GM19438 (cell line): ENCODE results near the gene PLEKHG5.
"Not testable (repeated sequence)": the region's sequence is repeated elsewhere in the genome, so short reads cannot be mapped to it uniquely, and the experiment has no call there.

Source experiments
- ATAC-seq: cut with Tn5 transposase; IDR thresholded peaks from one replicate; pipeline ENCODE4 v1.9.1; 2021; ENCODE audit warnings: low read depth; ENCODE audit not compliant: unreplicated experiment

The PLEKHG5 gene

DNA sequence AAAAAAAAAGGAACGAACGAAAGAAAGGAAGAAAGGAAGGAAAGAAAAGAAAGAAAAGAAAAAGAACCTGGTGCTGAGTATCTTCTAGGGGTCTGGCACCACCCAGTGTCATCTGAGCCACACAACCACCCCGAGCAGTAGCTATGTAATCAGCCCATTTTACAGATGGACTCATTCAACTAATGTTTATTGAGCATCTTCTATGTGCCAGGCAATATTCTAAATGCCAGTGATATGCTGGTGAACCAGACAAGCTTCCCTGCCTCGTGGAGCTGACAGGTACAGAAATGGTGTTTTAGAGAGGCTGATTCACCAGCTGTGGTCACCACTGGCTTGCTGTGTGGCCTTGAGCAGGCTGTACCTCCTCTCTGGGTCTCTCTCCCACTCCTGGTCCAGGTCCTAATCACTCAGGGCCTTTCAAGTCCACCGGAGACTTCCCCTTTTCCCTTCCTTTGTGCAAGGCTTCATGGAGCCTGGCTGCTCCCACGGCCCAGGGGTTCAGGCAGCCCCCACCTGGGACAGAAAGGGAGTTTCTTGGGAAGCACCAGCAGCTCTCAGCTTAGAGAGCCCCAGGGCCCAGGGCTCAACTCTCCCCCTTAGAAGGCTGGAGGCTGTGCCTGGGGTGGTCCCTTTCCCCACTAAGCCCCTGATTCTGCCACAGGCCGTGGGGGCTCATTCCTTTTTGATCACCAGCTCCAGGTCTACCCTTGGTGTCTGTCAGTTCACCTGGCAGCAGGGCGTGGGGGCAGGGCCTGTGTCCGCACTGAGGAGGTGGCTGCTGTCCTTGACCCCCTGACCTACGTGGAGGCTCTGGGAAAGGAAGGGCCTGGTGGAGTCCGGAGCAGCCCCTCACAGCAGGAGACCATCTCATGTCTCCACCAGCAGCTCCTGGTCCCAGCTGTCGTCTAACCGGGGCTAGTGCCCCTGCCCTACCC lies 59.6 kb downstream of the PLEKHG5 start:
- ATAC-seq: not testable (repeated sequence)

- ATAC-seq: not testable (repeated sequence)
Observed at GRCh38 chr1:6429660-6430411, 61.6 kb downstream of the PLEKHG5 start.

- not testable (repeated sequence) for ATAC-seq
Observed at GRCh38 chr1:6428453-6428852, 63.0 kb downstream of the PLEKHG5 start.

- ATAC-seq: no peak
Observed at GRCh38 chr1:6427441-6428390, 63.8 kb downstream of the PLEKHG5 start.

DNA sequence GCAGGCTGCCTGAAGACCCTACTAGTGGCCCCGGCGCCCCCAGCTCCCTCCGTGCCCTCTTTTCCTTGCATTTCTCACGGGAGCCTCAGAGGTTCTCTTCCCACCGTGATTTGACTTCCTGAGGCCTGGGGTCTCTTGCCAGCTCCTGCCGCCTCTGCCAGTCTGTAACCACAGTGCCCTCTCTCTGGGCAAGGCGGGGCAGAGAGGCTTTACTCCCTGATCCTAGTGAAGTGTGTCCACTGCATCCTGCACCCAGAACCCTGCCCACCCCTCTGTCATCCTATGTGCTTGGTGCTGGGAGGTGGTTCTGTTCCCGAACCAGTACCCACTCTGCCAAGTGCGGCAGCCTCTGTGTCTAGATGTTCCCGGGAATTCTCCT lies 64.5 kb downstream of the PLEKHG5 start:
- no peak for ATAC-seq

DNA sequence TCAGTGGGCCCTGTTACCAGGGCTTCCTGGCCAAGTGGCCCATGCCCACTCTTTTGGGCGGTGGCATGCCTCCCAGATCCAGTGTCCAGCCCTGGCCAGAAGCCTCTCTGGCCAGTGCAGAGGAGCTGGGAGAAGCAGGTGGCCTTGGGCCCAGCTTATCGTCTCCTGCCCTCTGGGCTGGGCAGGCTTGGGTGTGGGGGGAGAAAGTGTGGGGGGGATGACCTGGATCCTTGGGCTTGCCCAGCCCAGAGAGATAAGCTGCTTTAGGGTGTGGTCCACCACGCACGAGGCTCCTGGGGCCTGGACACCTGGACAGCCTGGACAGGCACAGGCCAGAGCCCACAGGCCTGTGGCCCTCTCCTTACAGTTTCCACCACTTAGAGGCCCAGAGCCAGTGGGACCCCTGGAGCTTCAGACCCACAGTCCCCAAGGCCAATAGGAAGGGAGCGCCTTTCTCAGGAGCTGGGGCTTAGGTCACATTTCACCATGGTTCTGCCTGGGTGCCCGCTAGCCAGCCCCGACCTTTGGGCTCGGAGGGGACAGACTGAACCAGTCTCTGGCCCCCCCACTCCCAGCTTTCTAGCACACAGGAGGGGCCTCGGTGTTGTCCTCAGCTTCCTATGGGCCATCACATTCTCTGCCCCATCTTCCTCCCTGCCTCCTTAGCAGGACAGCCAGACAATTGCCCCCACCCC lies 65.0 kb downstream of the PLEKHG5 start:
- ATAC-seq: no peak

DNA sequence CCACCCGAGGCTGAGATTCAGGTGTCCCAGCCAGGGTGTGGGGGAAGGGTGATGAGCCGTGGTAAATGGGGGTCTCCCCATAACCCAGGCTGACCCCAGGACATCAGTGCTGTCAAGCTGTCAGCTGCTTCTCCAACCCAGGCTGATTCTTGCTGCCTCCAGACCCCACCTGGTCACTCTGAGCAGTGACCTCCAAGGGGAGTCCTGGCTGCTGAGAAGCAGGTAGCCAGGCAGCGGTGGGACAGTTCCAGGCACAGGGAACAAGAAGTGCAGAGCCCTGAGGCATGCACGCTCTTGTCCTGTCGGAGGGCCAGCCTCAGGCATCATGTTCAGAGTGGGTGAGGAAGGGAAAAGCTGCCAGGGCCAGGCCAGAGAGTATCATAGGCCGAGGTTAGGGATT lies 65.8 kb downstream of the PLEKHG5 start:
- ATAC-seq: no peak

- no peak for ATAC-seq
Observed at GRCh38 chr1:6424619-6425593, 66.6 kb downstream of the PLEKHG5 start, which contains the start of gene ESPN. Gene ESPN, plus strand, starts transcription at chr1:6424776. Its CDS starts 180 bp downstream, at chr1:6424956.

GRCh38 chr1:6424000-6424565 lies 67.4 kb downstream of the PLEKHG5 start:
- ATAC-seq: no peak

- no peak for ATAC-seq
Observed at GRCh38 chr1:6423321-6423999, 68.0 kb downstream of the PLEKHG5 start.

DNA sequence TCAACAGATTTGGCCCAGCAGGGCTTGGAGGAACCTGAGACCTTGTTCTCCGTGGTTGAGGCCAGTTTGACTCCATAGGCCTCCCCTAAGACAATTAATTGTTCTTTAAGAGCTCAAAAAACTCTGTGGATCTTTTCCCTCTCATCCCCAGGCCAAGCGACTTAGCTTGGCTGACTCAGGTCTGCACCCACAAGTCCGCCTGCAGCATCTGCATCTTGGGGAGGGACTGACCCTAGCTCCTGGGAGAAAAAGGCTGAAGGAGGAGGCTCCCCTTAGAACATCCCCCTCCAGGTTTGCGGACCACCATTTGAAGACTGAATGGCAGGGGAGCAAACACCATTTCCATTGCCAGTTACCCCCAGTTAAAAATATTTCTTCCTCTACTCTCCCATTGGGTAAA lies 70.2 kb downstream of the PLEKHG5 start:
- ATAC-seq: no peak

DNA sequence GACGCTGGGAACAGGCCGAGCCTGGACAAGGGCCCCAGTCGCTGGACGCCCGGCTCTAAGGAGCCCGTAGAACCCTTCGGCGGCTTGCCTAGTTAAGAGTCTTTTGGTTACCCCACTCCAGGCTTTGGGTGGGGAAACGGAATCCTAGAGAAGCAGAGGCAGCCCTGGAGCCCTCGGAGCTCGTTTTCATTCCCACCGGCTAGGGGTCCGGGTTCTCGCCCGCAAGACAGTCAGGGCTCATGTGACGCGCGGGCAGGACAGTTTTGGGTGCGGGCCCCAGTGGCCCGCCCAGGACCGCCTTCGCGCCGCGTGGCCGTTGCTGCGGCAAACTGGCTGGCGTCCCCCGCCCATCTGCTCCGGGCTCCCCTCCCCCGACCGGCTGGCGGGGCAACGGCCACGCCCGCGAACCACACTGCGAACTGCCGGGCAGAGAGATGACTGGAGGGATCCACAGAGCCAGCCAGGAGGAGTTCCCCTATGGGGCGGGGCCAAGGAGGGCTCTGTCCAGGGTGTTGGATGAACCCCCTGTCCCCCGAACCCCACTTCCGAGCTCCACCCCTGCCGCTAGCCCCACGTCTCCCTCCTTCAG lies 70.9 kb downstream of the PLEKHG5 start:
- ATAC-seq: no peak

GRCh38 chr1:6419804-6420453 lies 71.5 kb downstream of the PLEKHG5 start, which contains the start of gene HES2:
Gene HES2, minus strand, starts transcription at chr1:6419919. Its CDS starts 99 bp downstream, at chr1:6419820.
- ATAC-seq: no peak

DNA sequence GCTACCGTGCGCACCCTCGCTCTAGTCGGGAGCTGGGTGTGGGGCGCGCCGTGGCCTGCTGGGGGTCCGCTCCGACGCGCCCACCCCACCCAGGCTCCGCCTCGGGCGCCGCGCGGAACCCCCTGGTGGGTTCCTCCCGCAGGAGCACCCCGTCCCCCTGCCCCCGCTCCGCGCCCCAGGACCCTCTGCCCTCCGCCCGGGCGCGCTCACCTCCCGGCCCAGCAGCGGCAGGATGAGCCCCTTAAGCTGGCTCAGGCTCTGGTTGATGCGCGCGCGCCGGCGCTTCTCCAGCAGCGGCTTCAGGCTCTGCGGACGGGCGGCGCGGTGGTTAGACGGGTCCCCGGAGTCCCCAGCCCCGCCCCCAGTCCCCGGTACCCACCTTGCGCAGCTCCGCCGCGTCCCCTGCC lies 72.1 kb downstream of the PLEKHG5 start:
- ATAC-seq: no peak

DNA sequence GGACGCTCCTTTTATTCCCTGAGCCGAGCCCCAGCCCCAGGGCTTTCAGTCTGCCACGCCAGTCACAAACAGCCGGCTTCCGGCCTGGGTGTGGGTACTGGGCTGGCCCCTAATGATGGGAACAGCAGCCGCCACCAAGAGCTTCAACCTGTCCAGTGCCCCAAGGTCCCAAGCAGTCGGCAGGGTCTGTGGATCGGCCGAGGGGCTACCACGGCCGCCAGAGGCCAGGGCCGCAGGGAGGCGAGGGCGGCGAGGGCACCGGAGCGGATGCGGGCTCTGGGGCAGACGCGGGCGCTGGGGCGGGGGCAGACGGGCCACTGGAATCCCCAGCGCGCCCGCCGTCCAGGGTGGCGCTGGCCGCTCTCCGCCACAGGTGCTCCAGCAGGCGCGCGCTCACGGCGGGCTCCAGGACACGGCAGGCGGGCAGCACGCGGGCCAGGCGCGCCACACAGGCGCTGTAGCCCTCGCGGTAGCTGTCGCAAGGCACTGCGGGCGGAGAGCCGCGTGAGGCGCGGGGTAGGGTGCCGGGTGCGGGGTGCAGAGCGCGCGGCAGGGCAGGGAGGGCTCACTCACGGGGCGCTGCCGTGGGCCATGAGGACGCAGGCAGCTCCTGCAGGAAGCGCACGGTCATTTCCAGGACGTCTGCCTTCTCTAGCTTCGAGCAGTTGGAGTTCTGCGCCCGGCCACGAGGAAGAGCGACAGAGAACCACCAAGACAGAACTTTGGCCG lies 72.6 kb downstream of the PLEKHG5 start:
- no peak for ATAC-seq

- ATAC-seq: no peak
Observed at GRCh38 chr1:6417961-6418667, 73.4 kb downstream of the PLEKHG5 start.
